HG03045 (cell line): ENCODE results near the gene FAM187B.

Experiments
- ATAC-seq: cut with Tn5 transposase; IDR thresholded peaks from one replicate; pipeline ENCODE4 v1.9.1; 2021; ENCODE audit warnings: mild to moderate bottlenecking, moderate library complexity; ENCODE audit not compliant: unreplicated experiment

Gene FAM187B

DNA sequence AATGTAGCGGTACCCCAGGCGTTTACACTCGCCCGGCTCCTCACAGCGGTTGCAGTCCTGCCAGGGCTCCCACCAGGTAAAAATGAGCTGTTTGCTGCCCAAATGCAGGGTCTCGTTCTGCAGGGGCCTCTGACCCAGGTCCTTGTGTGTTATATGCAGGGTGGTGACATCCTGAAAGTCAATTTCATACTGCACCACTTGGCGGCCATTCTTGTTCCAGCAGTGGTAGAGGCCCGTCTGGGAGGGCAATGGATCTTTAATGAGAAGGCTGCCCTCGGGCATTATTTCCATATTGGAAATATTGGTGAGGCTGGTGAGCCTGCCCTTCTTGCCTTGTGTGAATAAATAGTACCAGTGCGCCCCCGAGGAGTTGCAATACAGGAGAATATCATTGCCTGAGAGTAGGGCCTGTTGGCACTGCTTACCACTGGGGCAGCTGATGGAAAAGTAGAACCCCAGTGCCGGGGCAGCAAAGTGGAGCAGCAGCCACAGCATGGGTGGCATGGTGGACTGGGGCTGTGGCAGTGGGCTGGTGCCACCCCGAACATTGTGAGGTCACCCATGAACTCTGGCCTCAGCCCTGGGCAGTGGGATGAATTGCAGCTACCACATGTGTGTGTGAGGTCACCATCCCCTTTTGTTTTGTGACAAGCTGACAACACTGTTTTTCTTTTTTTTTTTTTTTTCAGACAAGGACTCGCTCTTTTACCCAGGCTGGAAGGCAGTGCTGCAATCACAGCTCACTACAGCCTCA lies at the start of gene FAM187B:
TSS of gene FAM187B (minus strand) at position 563 of the 754 bp plus-strand sequence. CDS start at position 504, 59 bp downstream.
- ATAC-seq = no peak

- no peak for ATAC-seq
Observed at GRCh38 chr19:35276706-35277281, 48.3 kb upstream of the FAM187B start.

DNA sequence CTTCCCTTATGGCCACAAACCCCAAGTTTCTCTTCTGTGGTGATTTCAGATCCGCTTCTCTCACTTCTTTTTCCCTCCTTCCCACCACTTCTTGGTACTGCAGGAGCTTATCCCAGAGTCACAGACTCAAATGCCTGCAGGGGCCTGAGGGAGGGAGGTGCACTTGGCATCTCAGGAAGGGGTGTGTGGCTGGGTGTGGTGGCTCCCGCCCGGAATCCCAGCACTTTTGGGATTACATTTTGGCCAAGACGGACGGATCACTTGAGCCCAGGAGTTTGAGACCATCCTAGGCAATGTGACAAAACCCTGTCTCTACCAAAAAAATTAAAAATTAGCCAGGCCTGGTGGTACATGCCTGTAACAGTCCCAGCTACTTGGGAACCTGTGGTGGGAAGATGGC lies 45.8 kb upstream of the FAM187B start:
- ATAC-seq = no peak

DNA sequence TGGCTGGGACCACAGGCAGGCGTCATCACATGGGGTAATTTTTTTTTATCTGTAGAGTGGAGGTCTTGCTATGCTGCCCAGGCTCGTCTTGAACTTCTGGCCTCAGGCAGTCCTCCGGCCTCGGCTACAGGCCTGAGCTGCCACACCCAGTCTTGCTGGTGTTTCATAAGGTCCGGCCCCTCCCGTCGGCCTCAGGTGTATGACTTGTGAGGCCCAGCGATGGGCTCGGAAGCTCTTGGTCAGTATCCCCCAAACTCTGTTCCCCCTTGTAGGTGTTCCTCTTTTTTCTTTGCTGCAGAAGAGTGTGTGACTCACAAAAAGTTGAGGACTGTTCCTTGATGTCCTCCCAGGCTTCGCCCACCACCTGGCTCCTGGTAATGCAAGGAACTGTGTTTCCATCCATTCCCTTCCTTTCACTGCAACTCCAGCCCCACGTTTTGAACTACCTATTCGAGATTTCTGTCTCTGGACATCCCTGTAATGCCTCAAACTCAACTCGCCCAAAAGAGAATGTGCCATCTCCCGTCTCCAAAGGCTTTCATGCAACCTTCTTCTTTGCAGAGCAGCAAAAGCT lies 45.2 kb upstream of the FAM187B start:
- no peak for ATAC-seq

- no peak for ATAC-seq
Observed at GRCh38 chr19:35272954-35273649, 44.6 kb upstream of the FAM187B start.

- ATAC-seq = no peak
Observed at GRCh38 chr19:35272122-35272719, 43.7 kb upstream of the FAM187B start.

GRCh38 chr19:35271546-35271945 lies 43.0 kb upstream of the FAM187B start:
- no peak for ATAC-seq

GRCh38 chr19:35270381-35270811 lies 41.9 kb upstream of the FAM187B start:
- no peak for ATAC-seq

- ATAC-seq = peak; percentile 47
Observed at GRCh38 chr19:35269438-35270117, 41.0 kb upstream of the FAM187B start.

DNA sequence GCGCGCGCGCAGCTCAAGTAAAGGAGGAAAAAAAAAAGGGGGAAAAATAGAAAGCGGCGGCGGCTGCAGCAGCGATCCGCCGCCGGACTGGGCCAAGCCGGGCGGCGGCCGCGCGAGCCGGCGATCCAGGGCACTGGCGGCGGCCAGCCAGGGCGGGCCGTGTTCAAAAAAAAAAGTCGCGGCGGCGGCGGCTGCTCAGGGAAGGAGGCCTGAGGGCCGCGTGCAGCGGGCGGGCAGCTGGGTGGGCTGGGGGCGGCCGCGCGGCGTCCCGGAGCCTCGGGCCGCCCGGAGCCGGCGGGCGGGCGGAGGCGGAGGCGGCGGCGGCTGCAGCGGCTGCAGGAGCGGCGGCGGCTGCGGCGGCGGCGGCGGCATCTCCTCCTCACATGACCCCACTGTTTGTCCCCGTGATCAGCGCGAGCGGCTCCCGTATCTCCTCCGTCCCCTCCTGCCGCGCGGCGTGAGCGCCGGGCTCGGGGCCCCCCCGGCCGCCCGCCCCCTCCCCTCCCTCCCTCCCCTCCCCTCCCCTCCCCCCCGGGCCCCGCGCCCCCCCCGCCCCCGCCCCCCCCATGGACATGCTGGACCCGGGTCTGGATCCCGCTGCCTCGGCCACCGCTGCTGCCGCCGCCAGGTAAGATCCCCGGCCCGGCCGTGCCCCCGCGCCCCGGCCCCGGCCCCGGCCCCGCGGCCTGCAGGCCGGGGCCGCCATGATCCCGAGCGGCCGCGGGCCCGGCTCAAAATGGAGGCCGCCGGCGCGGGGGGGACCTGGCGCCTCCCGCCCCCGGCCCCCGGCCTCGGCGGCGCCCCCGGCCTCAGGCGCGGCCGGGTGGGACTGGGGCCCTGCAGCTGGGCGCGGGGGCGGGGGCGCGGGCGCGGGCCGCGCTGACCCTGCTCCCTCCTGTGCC lies 40.2 kb upstream of the FAM187B start, which contains the start of gene USF2:
TSS of gene USF2 (plus strand) at position 427 of the 902 bp plus-strand sequence. CDS start at position 567, 140 bp downstream.
- ATAC-seq = peak; percentile 27

GRCh38 chr19:35267818-35268535 lies 39.4 kb upstream of the FAM187B start:
- ATAC-seq = peak; percentile 53

GRCh38 chr19:35267353-35267817 lies 38.8 kb upstream of the FAM187B start:
- ATAC-seq = no peak

DNA sequence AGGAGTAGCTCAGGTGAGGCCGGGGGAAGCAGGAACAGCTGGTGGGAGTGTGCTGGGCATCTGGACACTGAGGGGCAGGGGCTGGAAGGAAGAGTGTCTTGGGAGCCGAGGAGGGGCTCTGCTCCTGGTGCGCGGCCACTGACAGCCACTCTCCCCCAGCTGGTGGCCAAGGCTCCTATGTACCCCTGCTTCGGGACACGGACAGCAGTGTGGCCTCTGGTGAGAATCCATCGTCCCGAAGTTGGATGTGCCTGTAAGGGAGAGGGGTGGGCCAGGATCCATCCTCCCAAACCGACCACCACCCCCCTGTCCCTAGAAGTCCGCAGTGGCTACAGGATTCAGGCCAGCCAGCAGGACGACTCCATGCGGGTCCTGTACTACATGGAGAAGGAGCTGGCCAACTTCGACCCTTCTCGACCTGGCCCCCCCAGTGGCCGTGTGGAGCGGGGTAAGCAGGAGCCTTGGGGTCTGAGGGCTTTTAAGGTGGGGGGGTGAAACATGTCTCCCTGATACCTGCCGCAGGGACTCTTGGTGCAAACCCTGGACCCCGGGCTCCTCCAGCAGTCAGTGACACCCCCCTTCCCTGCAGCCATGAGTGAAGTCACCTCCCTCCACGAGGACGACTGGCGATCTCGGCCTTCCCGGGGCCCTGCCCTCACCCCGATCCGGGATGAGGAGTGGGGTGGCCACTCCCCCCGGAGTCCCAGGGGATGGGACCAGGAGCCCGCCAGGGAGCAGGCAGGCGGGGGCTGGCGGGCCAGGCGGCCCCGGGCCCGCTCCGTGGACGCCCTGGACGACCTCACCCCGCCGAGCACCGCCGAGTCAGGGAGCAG lies 38.2 kb upstream of the FAM187B start:
- no peak for ATAC-seq

GRCh38 chr19:35265900-35266519 lies 37.5 kb upstream of the FAM187B start:
- no peak for ATAC-seq

DNA sequence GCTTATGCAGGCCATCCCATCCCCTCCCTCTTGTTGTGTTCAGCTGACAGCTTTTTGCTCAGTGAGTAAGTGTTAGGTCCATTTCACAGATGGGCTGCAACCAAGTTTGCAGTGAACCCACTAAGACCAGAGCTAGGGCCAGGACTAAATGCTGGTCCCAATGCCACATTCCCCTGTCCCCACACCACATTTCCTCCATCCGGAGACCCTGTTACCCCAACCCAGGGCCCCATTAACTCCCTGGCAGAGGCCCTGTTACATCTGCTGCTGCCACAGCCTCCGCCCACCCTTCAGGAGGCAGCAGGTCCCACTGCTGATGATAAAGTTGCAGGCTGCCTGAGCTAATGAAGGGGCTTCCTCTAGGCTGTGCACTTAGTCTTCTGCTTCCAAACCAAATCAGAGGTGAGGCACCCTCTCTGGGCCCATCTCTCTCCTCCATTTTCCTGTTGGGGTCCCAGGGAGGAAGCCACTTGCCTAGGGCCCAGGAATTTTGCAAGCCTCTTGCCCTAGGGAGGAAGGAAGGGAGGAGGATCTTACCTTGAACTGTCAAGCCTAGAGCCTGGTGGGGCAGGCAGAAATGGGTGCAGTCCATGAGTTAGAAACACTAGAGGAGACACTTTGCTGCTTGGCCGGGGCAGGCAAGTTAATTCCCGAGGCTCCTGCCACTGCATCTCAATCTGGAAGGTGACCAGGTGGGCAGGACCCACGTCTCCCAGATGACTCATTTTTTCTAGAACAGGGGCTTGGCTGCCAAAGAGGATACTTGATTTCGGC lies 36.8 kb upstream of the FAM187B start:
- ATAC-seq = no peak

- no peak for ATAC-seq
Observed at GRCh38 chr19:35264268-35265125, 36.0 kb upstream of the FAM187B start.
